Right lobe of liver (tissue), 4 donors: ENCODE measurements around the gene XPOT.

ENCODE experiments used
- CTCF ChIP-seq, 4 donors: fragments of 200-600 bp in 3 of 4; fragments of 450-650 bp in 1 of 4; IDR thresholded peaks; one replicate each; pipeline versions ENCODE4 v1.5.1 to v1.8.0; 2016 to 2022; ENCODE audit warnings: antibody characterized with exemption in 4 of 4, mild to moderate bottlenecking in 2 of 4
- POLR2A ChIP-seq: fragments of 450-650 bp; IDR thresholded peaks from one replicate; pipeline ENCODE4 v1.6.1; 2017; ENCODE audit warnings: antibody characterized with exemption, mild to moderate bottlenecking
- donor health status: DM: no; HTN: no; CAD: no.
- donor health status: DM: no; HTN: no; CAD: no.
- donor health status: DM: no; HTN: yes; CAD: no.

- TF ChIP-seq POLR2A (no peak), CTCF (IDR thresholded peaks at IDR 0.05) (no peak)
These were observed 93.7 kb downstream of the XPOT start for GRCh38 chr12:64497903-64498302.
